Measurements from ENCODE around the gene TC2N.

DNA sequence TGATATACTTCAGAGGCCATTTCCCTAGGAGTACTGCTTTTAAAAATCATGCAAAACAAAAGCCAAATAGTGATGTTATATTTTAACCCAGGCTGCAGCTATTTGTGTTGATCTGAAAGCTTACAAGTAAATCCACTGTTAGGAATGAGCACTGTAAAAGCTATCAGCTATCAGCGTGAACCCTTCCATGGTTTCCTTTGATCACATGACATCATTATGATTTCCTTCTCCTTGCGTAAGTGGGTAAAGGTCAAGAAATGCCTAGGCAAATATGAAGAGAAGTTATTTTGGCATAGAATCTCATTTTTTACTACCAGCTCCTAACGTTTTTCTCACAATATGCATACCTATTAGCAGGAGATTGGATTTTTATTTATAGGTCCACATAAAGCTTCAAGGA lies 86.9 kb downstream of the TC2N start:
- TF ChIP-seq, protein P1, sequence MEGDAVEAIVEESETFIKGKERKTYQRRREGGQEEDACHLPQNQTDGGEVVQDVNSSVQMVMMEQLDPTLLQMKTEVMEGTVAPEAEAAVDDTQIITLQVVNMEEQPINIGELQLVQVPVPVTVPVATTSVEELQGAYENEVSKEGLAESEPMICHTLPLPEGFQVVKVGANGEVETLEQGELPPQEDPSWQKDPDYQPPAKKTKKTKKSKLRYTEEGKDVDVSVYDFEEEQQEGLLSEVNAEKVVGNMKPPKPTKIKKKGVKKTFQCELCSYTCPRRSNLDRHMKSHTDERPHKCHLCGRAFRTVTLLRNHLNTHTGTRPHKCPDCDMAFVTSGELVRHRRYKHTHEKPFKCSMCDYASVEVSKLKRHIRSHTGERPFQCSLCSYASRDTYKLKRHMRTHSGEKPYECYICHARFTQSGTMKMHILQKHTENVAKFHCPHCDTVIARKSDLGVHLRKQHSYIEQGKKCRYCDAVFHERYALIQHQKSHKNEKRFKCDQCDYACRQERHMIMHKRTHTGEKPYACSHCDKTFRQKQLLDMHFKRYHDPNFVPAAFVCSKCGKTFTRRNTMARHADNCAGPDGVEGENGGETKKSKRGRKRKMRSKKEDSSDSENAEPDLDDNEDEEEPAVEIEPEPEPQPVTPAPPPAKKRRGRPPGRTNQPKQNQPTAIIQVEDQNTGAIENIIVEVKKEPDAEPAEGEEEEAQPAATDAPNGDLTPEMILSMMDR (IDR thresholded peaks at IDR 0.05; ENCODE audit: insufficient read depth, low read depth, low read length) = no peak
- no peak for TF ChIP-seq EZH2 (IDR thresholded peaks at IDR 0.05; ENCODE audit: insufficient read depth, low read length)

All from astrocyte (in vitro differentiated cells and primary cell).